NCI-H226 (cell line): ENCODE results near the gene MRPL28.
"Not testable (repeated sequence)": the region's sequence is repeated elsewhere in the genome, so short reads cannot be mapped to it uniquely, and the experiment has no call there.

Experiments
- DNase-seq: peaks from one replicate; pipeline ENCODE4 v3.0.0-alpha.2; 2015

MRPL28 gene

DNA sequence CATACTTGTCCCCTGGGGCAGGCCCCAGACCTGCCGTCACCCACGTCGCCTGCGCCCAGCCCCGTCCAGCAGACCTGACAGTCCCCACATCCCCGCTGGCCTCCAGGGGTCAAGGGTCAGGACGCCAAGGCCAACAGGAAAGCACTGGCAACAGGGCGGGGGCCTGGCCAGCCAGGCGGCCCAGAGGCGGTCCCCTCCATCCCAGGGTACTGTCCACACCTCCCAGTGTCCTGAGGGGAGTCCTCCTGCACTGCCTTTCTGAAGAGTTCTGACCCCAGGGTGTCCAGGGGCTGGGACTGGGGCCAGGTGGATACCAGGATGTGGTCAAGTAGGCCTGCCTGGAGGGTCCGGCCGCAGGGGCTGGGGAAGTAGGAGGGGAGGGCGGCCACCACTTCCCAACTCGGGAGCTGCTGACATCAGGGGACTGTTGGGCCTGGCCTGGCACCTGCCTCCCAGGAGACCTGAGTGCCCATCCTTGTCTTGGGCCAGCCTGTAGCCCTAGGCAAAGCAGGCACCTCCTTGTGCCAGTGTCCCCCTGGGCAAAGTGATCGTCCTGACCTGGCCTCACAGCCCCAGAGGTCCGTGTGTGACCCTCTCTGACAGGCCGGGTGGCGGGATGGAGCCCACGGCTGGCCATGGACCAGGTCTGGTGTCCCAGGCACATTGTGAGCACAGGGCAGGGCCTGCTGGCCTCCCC is 11.1 kb downstream of the MRPL28 start:
- no peak for DNase-seq

- DNase-seq = no peak
Observed at GRCh38 chr16:356741-357140, 13.6 kb downstream of the MRPL28 start.

DNA sequence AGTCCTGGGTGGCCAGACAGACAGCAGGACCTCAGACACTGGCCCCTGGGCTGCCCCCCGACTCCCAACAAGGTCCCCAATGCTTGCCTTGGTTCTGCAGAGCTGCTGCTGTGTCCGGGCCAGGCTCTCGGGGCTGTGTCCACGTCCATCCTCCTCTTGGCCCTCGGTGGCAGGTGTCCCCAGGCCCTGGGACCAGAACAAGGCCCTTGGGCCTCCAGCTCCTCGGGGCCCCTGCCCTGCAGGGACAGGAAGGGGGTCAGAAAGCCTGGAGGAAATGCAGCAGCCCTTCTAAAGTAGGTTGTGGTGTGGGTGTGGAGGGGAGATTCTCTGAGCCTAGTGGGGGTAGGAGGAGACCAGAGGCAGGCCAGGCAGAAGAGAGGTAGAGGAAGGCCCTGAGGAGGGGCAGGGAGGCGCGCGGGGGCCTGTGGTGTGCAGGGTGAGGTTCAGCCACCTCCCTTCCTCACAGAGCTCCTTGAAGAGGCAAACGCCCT is 15.3 kb downstream of the MRPL28 start:
- no peak for DNase-seq

DNA sequence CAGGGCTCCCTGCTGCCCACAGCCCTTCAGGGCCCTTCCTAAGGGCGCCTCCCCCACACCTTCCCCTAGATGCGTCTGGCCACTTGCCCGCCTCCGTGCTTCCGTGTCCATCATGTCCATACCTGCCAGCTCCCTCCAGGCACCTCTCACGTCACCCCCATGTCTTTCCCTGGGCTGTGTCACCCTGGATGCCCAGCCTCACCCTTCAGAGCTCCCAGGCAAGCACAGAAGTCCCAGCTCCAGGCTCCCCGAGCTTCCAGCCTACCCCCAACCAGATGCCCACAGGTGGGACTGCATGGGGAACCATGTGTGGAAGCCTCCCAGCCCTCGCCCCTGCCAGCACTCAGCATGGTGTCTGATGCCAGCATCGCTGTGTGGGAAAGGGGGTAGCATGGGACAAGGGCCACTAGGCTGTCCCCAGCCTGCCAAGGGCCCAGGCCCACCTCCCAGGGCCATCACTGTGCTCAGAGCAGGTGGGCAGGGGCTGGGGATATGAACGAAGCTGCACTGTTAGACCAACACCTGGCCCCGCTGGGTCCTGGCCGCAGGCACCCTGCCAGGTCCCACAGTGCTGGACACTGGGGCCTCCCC is 16.0 kb downstream of the MRPL28 start:
- no peak for DNase-seq

GRCh38 chr16:353404-354290 is 16.7 kb downstream of the MRPL28 start:
- no peak for DNase-seq

DNA sequence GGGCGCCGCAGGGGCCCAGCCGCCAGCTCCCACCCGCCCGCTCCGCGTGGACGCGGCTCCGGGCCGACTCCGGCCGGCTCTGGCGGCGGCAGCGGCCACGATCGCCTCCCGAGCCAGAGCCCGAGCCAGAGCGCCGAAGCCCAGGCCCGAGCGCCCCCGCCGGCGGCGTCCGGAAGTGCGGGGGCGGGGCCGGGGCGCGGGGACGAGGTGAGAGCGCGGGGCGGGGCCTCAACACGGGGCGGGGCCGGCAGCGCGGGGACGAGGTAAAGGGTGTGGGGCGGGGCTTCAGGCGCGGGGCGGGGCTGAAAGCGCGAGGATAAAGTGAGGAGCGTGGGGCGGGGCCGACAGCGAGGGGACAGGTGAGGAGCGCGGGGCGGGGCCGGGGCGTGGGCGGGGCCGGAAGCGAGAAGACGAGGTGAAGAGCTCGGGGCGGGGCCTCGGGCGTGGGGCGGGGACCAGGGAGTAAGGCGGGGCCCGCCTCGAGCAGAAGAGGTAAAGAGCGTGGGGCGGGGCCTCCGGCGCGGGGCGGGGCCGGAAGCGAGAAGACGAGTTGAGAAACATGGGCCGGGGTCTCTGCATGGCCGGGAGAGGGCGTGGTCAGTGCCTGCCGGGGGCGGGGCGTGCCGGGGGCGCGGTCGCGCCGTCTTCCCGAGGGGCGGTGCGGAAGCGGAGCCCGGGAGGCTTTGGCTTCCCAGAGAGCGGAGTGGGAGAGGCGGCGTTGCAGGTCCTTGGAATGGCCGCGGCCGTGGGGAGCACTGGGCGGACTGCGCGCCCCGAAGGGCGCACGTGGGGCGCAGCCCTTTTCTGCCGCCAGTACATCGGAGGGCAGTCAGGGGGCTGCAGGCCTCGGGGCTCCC is 17.6 kb downstream of the MRPL28 start, which contains the start of gene AXIN1:
AXIN1 (minus strand) TSS at position 177 of the 857 bp plus-strand sequence. CDS start 5,698 bp downstream, outside the sequence.
- DNase-seq = peak; percentile 89

GRCh38 chr16:351804-352520 is 18.4 kb downstream of the MRPL28 start:
- DNase-seq = no peak

DNA sequence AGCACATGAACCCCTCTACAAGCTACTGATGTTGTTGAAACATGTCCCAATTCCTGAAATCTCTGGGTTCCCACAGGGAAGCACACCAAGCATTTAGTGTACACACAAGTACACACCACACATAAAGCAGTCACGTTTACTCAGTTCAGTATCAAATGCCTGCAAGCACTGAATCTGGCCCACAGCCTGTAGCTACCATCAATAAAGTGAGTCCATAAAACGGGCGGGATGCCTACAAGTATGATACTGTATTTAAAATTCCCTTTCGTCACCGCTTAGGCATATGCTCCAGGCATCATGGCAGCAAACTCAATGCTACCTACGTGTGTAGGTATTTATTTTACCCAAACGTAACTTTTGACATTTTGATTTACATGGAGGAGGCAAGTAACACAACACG is 20.1 kb downstream of the MRPL28 start:
- no peak for DNase-seq

GRCh38 chr16:349211-349610 is 21.1 kb downstream of the MRPL28 start:
- no peak for DNase-seq

- DNase-seq = not testable (repeated sequence)
Observed at GRCh38 chr16:348495-348894, 21.8 kb downstream of the MRPL28 start.

DNA sequence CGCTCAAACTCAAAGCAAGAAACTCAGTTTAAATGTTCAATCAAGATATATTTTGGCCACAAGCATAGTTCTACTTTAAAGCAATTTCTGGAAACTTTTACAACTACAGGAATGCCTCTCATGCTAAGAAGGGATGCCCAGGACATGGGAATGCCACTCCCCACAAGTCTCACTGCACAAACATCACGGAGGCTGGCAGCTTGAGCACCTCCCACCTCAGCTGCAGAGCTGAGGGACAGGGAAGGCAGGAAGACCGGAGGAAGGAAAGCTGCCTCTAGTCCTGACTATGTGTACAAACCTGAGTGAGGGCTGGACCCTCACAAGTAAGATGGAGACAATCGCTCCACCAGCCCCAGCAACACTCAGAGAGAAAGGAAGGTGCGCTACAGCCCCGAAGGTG is 23.1 kb downstream of the MRPL28 start:
- no peak for DNase-seq

DNA sequence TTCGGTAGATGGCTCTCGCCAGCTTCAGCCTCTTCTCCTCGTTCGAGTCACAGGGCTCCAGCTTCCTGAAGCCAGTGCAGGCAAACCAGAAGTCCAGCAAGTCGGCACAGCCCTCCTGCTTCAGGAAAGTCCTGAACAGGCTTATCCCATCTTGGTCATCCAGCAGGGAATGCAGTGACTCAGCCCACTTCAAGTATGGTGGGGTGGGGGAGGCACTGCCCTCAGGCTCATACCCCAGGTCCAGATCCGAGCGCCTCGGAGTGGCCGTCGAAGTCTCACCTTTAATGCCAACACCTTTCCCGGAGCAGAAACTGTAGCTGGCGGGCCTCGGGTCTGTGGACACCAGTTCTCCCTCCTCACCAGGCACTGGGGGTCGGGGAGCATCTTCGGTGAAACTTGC is 23.8 kb downstream of the MRPL28 start:
- peak; percentile 43 for DNase-seq

DNA sequence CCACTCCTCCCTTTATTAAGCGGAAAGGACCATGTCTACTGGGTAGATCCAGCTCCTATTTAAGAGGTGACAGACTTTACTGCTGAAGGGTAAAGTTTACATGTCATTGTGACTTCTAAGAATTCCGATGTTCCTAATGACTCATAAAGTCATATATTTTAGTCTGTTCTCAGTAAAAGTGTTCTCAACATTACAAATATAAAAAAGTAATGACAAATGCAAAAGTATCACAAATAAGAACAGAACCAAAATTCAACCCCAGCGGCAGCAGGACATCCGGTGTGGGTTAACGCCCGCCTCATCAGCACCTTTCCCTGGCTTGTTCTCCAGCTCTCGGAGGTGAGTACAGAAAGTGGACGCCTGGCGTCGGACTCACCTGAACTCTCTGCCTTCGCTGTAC is 24.6 kb downstream of the MRPL28 start:
- no peak for DNase-seq

DNA sequence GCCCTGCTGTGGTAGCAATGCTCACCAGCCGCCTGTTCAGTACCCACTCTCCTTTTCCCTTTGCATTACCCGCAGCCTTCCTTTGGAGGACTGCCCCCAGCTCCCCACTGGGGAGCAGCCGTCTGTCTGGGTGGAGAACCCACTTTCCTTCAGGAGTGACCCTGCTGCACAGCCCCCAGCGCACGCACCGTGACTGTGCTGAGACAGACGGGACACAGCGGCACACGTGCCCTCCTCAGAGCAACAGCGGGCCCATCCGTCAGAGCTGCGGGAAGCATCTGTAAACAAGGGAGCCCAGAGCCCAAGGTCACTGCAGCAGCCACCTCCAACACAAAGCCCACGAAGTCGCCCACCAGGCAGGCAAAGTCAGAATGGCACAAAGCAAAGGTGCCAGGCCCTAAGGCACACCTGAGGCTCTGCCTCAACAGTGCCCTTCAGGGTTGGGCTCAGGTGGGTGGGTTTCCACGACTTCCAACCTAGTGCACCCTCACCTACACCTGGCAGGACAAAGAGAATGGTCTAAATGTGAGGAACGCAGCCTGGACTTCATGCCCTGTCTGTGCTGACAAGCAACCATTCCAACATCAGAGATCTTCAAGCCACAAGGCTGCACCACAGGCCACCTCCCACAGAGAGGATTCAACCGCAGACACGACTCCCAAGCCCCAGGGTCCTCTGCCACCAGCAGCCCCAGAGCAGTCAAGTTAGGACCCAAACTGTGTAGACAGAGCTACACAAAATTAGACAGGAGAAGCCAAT is 27.7 kb downstream of the MRPL28 start:
- DNase-seq = no peak

DNA sequence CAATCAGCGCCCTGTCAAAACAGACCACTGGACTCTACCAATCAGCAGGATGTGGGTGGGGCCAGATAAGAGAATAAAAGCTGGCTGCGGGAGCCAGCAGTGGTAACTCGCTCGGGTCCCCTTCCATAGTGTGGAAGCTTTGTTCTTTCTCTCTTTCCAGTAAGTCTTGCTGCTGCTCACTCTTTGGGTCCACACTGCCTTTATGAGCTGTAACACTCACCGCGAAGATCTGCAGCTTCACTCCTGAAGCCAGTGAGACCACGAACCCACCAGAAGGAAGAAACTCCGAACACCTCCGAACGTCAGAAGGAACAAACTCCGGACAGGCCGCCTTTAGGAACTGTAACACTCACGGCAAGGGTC is 28.4 kb downstream of the MRPL28 start:
- DNase-seq = not testable (repeated sequence)

GRCh38 chr16:341095-341973 is 29.0 kb downstream of the MRPL28 start:
- DNase-seq = not testable (repeated sequence)

- DNase-seq = no peak
Observed at GRCh38 chr16:340370-341091, 29.8 kb downstream of the MRPL28 start.

DNA sequence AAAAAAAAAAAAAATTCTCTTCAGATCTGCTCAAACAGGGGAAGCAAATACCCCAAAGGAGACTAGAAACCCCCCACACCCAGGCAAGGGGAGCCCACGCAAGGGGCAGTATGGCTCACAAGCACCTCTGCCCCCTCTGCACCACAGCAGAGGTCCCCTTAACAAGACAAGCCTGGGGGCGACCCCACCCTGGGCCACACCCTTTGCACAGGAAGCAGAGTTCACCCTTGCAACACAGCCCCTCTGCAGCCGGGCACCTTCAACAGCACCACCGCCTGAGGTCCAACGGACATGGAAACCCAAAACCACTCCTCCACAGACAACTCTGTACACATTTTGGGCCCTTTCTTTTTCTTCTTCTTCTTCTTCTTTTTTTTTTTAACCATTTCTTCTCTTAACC is 30.7 kb downstream of the MRPL28 start:
- no peak for DNase-seq

- DNase-seq = no peak
Observed at GRCh38 chr16:337975-338575, 32.3 kb downstream of the MRPL28 start.
